OCI-LY3 (cell line): Measurements from ENCODE around the gene DENND6A.

ENCODE experiments used
- EZH2phosphoT487 ChIP-seq: fragments of 200-600 bp; shearing (Covaris generic); IDR thresholded peaks from 2 replicates; pipeline ENCODE4 v1.6.1; 2018; ENCODE audit warnings: antibody characterized with exemption, mixed run types, low read depth
- TF ChIP-seq, protein P1 (sequence below): fragments of 200-600, 300-600 bp; sonication (generic); IDR thresholded peaks from 2 replicates; pipeline ENCODE4 v1.5.1; 2014; ENCODE audit warnings: antibody characterized with exemption, low read length, low read depth

DNA sequence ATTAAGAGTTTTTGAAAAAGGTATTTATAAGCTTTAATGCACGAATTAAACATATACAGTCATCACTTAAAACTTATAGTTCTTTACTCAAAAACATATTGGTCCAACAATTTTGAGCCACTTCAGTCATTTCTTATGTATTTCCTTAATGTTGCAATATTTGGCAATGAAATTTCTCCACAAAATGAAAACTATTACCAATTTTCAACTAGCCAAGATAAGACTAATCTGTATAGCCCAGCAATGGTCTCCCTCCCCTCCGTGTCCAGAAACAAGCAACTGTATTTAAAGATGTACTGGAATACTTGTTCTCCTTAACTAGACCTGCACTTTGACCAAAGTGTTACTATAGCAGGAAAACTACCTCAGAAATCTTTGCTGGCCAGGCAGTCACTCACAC is 105.0 kb downstream of the DENND6A start:
- TF ChIP-seq, protein P1, sequence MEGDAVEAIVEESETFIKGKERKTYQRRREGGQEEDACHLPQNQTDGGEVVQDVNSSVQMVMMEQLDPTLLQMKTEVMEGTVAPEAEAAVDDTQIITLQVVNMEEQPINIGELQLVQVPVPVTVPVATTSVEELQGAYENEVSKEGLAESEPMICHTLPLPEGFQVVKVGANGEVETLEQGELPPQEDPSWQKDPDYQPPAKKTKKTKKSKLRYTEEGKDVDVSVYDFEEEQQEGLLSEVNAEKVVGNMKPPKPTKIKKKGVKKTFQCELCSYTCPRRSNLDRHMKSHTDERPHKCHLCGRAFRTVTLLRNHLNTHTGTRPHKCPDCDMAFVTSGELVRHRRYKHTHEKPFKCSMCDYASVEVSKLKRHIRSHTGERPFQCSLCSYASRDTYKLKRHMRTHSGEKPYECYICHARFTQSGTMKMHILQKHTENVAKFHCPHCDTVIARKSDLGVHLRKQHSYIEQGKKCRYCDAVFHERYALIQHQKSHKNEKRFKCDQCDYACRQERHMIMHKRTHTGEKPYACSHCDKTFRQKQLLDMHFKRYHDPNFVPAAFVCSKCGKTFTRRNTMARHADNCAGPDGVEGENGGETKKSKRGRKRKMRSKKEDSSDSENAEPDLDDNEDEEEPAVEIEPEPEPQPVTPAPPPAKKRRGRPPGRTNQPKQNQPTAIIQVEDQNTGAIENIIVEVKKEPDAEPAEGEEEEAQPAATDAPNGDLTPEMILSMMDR: no peak
- no peak for TF ChIP-seq EZH2phosphoT487
